ENCODE data around the gene SPTBN4. TPM values are rescaled to one million over a fixed set of nuclear protein-coding genes. Genes with fewer than 3 reads are reported as not detected.
"Not testable (repeated sequence)": the region's sequence is repeated elsewhere in the genome, so short reads cannot be mapped to it uniquely, and the experiment has no call there.

Gene SPTBN4
- total RNA-seq, 2 donors from 2014 or later = 0.29 to 0.74 TPM

DNA sequence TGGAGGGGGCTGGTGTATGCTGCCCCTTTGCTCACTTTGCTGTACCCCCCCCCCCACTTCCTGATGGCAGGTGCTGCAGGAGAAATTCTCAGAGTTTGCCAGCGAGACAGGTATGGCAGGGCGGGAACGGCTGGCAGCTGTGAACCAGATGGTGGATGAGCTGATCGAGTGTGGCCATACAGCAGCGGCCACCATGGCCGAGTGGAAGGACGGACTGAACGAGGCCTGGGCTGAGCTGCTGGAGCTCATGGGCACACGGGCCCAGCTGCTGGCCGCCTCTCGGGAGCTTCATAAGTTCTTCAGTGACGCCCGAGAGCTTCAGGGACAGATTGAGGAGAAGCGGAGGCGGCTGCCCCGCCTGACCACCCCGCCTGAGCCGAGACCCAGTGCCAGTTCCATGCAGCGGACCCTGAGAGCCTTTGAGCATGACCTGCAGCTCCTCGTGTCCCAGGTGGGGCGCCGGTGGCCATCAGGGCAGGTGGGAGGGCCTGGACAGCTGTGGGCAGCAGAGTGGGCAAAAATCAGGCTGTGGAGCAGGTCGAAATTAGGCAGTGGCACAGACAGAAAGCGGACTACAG, 90.2 kb downstream of the SPTBN4 start:
- intact Hi-C loops (cut with DNase I) = no loop called here
- H3K9me3 ChIP-seq = no peaks in the 10 kb centered on the region
- peaks cover 14% of the 10 kb centered on the region for H3K27me3 ChIP-seq
- no peaks in the 10 kb centered on the region for H3K36me3 ChIP-seq
- H3K27ac ChIP-seq = no peak overlapping the region
- no peak overlapping the region for H3K9ac ChIP-seq (ENCODE audit: low read depth in 2 of 2, low read length in 2 of 2)
- no peak for DNase-seq
- no peak overlapping the region for H3K4me3 ChIP-seq
- H3K4me1 ChIP-seq = no peaks in the 10 kb centered on the region
- TF ChIP-seq, protein P1, sequence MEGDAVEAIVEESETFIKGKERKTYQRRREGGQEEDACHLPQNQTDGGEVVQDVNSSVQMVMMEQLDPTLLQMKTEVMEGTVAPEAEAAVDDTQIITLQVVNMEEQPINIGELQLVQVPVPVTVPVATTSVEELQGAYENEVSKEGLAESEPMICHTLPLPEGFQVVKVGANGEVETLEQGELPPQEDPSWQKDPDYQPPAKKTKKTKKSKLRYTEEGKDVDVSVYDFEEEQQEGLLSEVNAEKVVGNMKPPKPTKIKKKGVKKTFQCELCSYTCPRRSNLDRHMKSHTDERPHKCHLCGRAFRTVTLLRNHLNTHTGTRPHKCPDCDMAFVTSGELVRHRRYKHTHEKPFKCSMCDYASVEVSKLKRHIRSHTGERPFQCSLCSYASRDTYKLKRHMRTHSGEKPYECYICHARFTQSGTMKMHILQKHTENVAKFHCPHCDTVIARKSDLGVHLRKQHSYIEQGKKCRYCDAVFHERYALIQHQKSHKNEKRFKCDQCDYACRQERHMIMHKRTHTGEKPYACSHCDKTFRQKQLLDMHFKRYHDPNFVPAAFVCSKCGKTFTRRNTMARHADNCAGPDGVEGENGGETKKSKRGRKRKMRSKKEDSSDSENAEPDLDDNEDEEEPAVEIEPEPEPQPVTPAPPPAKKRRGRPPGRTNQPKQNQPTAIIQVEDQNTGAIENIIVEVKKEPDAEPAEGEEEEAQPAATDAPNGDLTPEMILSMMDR (IDR thresholded peaks at IDR 0.05) = no peak

DNA sequence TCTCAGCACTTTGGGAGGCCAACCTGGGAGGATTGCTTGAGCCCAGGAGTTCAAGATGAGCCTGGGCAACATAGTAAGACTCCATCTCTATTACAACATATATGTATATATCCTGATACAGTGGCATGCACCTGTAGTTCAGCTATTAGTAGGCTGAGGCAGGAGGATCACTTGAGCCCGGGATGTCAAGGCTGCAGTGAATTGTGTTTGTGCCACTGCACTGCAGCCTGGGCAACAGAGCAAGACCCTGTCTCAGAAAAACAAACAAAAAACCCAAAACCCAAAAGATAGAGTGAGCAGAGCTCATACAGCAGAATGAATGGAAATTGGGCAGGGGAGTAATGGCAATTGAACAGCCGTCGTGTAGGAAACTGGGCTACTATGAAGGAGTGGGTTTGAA, 92.6 kb downstream of the SPTBN4 start:
- no peaks in the 10 kb centered on the region for H3K9me3 ChIP-seq
- no peak for DNase-seq
- H3K27me3 ChIP-seq = peaks cover 6% of the 10 kb centered on the region
- H3K4me3 ChIP-seq = no peak overlapping the region
- no peak overlapping the region for H3K9ac ChIP-seq (ENCODE audit: low read depth in 2 of 2, low read length in 2 of 2)
- intact Hi-C loops (cut with DNase I) = no loop called here
- H3K4me1 ChIP-seq = no peaks in the 10 kb centered on the region
- no peak overlapping the region for H3K27ac ChIP-seq
- TF ChIP-seq, protein P1 (IDR thresholded peaks at IDR 0.05) = no peak
- no peaks in the 10 kb centered on the region for H3K36me3 ChIP-seq

DNA sequence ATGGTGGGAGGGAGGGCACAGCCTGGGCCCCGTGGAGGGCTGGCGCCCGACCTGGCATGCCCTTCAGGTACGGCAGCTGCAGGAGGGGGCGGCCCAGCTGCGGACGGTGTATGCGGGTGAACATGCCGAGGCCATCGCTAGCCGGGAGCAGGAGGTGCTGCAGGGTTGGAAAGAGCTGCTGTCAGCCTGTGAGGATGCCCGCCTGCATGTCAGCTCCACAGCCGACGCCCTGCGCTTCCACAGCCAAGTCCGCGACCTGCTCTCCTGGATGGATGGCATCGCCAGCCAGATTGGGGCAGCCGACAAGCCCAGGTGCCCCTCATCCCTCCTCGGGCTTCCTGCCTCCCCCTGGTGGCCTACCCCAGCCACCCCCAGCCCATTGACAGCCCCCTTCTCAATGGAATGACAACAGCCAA, 93.3 kb downstream of the SPTBN4 start:
- TF ChIP-seq, protein P1 (IDR thresholded peaks at IDR 0.05) = no peak
- intact Hi-C loops (cut with DNase I) = no loop called here
- no peak for DNase-seq

DNA sequence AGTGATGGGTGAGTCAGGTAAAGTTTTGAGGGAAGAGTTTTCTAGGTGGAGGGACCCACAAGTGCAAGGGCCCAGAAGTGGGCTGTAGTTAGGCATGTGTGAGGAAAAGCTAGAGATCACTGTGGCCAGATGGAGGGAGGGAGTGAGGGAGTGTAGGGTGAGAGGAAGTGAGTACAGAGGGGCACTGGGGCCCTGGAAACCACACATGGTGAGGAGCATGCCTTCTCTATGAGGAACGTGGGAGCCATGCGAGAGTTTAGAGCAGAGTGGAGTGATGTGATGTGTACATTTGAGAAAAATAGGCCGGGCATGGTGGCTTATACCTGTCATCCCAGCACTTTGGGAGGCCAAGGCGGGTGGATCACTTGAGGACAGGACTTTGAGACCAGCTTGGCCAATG, 95.1 kb downstream of the SPTBN4 start:
- DNase-seq = no peak
- TF ChIP-seq, protein P1 (IDR thresholded peaks at IDR 0.05) = no peak
- H3K4me3 ChIP-seq = no peak overlapping the region
- H3K27ac ChIP-seq = no peak overlapping the region
- no peak overlapping the region for H3K9ac ChIP-seq (ENCODE audit: low read depth in 2 of 2, low read length in 2 of 2)
- H3K36me3 ChIP-seq = no peaks in the 10 kb centered on the region
- intact Hi-C loops (cut with DNase I) = no loop called here
- H3K4me1 ChIP-seq = no peaks in the 10 kb centered on the region
- H3K9me3 ChIP-seq = no peaks in the 10 kb centered on the region
- peaks cover 18% of the 10 kb centered on the region for H3K27me3 ChIP-seq

More for the DNA sequence above, 93.3 kb downstream of the SPTBN4 start:
- no peak overlapping the region for H3K4me3 ChIP-seq
- peaks cover 4% of the 10 kb centered on the region for H3K27me3 ChIP-seq
- no peaks in the 10 kb centered on the region for H3K36me3 ChIP-seq
- no peak overlapping the region for H3K27ac ChIP-seq
- H3K9ac ChIP-seq (ENCODE audit: low read depth in 2 of 2, low read length in 2 of 2) = no peak overlapping the region
- no peaks in the 10 kb centered on the region for H3K9me3 ChIP-seq
- H3K4me1 ChIP-seq = no peaks in the 10 kb centered on the region

DNA sequence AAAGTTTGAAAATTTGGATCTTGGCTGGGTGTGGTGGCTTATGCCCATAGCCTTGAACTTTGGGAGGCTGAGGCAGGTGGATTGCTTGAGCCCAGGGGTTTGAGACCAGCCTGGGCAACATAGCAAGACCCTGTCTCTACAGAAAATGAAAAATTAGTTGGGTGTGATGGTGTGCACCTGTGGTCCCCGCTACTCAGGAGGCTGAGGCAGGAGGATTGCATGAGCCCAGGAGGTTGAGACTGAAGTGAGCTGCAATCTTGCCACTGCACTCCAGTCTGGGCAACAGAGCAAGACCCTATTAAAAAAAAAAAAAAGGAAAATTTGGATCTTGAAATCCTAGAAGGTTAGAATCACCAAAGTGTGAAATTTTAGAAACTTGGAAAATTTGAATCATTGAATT, 97.7 kb downstream of the SPTBN4 start:
- H3K9ac ChIP-seq (ENCODE audit: low read depth in 2 of 2, low read length in 2 of 2); H3K4me1 ChIP-seq; H3K9me3 ChIP-seq; H3K4me3 ChIP-seq; DNase-seq; intact Hi-C loops (cut with DNase I); H3K27ac ChIP-seq; H3K36me3 ChIP-seq: not testable (repeated sequence)
- H3K27me3 ChIP-seq = peaks cover 37% of the 10 kb centered on the region

DNA sequence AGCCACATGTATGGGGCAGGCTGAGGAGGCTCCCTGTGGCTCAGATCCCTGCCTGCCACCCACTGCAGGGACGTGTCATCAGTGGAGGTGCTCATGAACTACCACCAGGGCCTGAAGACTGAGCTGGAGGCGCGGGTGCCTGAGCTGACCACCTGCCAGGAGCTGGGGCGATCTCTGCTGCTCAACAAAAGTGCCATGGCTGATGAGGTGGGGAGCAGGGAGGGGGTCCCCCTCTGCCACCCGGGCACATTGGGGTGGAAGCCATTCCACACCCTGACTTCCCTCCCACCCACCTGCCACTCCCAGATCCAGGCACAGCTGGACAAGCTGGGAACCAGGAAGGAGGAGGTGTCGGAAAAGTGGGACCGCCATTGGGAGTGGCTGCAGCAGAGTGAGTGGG, 98.6 kb downstream of the SPTBN4 start:
- no peak overlapping the region for H3K27ac ChIP-seq
- no peaks in the 10 kb centered on the region for H3K9me3 ChIP-seq
- H3K4me3 ChIP-seq = no peak overlapping the region
- H3K36me3 ChIP-seq = no peaks in the 10 kb centered on the region
- intact Hi-C loops (cut with DNase I) = no loop called here
- H3K4me1 ChIP-seq = no peaks in the 10 kb centered on the region
- no peak for DNase-seq
- TF ChIP-seq, protein P1 (IDR thresholded peaks at IDR 0.05) = no peak
- H3K27me3 ChIP-seq = peaks cover 37% of the 10 kb centered on the region
- no peak overlapping the region for H3K9ac ChIP-seq (ENCODE audit: low read depth in 2 of 2, low read length in 2 of 2)
